Measurements from ENCODE around the gene ZNF407.

The ZNF407 gene

DNA sequence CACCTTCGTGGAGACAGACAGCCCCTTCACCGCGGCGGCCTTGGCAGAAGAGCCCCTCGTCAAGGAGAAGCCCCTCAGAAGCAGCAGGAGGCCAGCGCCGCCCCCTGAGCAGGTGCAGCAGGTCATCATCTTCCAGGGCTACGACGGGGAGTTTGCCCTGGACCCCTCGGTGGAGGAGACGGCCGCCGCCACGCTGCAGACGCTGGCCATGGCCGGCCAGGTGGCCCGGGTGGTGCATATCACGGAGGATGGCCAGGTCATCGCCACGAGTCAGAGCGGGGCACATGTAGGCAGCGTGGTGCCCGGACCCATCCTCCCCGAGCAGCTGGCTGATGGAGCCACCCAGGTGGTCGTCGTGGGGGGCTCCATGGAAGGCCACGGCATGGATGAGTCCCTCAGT, 465.5 kb downstream of the ZNF407 start:
- no peak for TF ChIP-seq CTCF (IDR thresholded peaks at IDR 0.05; ENCODE audit: control extremely low read depth, extremely low read depth, low read depth, missing control alignments)
- CTCF ChIA-PET = no interaction called here
- POLR2A ChIA-PET = no interaction called here
- DNase-seq (ENCODE audit: extremely low spot score) = no peak

DNA sequence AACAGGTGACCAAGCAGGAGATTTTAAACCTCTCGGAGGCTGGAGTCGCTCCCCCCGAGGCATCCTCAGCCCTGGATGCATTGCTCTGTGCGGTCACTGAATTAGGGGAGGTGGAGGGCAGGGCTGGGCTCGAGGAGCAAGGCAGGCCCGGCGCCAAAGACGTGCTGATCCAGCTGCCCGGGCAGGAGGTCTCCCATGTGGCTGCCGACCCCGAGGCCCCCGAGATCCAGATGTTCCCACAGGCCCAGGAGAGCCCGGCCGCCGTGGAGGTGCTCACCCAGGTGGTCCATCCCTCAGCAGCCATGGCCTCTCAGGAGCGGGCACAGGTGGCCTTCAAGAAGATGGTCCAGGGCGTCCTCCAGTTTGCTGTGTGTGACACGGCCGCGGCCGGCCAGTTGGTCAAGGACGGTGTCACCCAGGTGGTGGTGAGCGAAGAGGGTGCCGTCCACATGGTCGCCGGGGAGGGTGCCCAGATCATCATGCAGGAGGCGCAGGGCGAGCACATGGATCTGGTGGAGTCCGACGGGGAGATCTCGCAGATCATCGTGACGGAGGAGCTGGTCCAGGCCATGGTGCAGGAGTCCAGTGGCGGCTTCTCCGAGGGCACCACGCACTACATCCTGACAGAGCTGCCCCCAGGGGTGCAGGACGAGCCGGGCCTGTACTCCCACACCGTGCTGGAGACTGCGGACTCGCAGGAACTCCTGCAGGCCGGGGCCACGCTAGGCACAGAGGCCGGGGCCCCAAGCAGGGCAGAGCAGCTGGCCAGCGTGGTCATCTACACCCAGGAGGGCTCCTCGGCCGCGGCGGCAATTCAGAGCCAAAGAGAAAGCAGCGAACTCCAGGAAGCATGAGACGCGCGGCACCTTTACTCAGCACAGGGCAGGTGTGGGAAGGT, 466.2 kb downstream of the ZNF407 start:
- CTCF ChIA-PET = no interaction called here
- POLR2A ChIA-PET = no interaction called here
- no peak for DNase-seq (ENCODE audit: extremely low spot score)
- TF ChIP-seq CTCF (IDR thresholded peaks at IDR 0.05; ENCODE audit: control extremely low read depth, extremely low read depth, low read depth, missing control alignments) = no peak

DNA sequence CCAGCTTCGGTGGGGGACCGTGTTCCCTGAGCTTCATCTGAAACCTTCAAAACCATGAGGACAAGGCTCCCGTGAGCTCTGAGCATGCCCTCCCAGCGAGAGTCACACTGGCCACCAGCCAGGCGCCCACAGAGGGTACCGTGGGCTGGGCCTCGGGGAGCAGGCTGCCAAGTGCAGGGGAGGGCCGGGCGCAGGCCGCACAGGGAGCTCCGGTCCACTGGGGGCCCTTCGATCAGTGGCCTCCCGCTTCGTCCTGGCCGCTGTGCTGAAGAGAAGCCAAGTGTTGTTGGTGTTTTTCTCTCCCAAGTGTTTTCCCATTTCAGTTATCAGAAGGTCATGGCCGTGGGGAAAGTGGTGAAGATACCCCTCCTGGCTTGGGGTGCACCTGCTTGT, 466.8 kb downstream of the ZNF407 start:
- no peak for TF ChIP-seq CTCF (IDR thresholded peaks at IDR 0.05; ENCODE audit: control extremely low read depth, extremely low read depth, low read depth, missing control alignments)
- POLR2A ChIA-PET = no interaction called here
- DNase-seq (ENCODE audit: extremely low spot score) = no peak
- CTCF ChIA-PET = no interaction called here

- TF ChIP-seq CTCF (IDR thresholded peaks at IDR 0.05; ENCODE audit: control extremely low read depth, extremely low read depth, low read depth, missing control alignments) = no peak
- DNase-seq (ENCODE audit: extremely low spot score) = no peak
- POLR2A ChIA-PET = no interaction called here
- CTCF ChIA-PET = no interaction called here
These were observed 467.8 kb downstream of the ZNF407 start for GRCh38 chr18:75065251-75066000.

GRCh38 chr18:75066021-75066880, 468.6 kb downstream of the ZNF407 start:
- POLR2A ChIA-PET = no interaction called here
- CTCF ChIA-PET = no interaction called here

More at GRCh38 chr18:75066021-75066880, 468.6 kb downstream of the ZNF407 start:
- no peak for DNase-seq (ENCODE audit: extremely low spot score)
- TF ChIP-seq CTCF (IDR thresholded peaks at IDR 0.05; ENCODE audit: control extremely low read depth, extremely low read depth, low read depth, missing control alignments) = no peak

All from GM10248 (cell line).